Muscle of arm (tissue), 12 donors: ENCODE results near the gene TXNL4B. TPM values are rescaled to one million over a fixed set of nuclear protein-coding genes. Genes with fewer than 3 reads are reported as not detected.
"Not testable (repeated sequence)": the region's sequence is repeated elsewhere in the genome, so short reads cannot be mapped to it uniquely, and the experiment has no call there.

Source experiments
- DNase-seq: peaks from one replicate; pipeline ENCODE4 v3.0.0-alpha.2; 2013
- polyA plus RNA-seq, 12 donors: library from polyadenylated mRNA; unstranded; fragments of 120-200 nt; gene quantifications; one replicate each; pipeline ENCODE4 v1.2.1, GENCODE V29; 2013; ENCODE audit not compliant: insufficient read length in 12 of 12

TXNL4B gene
- polyA plus RNA-seq, 12 donors = 10.8 to 14.6 (median 12.9) TPM; not detected in 1

DNA sequence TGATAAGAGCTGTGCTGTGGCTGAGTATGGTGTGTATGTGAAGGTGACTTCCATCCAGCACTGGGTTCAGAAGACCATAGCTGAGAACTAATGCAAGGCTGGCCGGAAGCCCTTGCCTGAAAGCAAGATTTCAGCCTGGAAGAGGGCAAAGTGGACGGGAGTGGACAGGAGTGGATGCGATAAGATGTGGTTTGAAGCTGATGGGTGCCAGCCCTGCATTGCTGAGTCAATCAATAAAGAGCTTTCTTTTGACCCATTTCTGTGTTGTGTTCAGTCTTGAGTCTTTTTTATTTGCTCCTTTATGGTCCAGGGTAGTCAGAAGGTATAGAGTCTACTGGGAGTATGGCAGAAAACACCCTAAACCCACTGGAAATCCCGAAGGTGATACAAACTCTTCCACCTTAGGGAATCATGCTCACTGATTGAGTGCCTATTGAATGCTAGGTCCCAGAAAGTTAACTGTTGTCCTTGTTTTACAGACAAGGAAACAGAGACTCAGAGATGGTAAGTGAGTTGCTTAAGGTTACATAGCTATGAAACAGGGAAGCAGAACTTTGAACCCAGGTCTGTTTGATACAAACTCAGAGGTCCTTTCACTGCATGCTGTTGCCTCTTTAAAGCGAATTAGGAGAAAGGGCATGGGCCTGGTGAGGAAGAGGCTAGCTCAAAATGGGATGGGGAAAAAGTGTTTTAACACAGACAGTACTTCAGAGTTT is 16.3 kb downstream of the TXNL4B start:
- DNase-seq = not testable (repeated sequence)

DNA sequence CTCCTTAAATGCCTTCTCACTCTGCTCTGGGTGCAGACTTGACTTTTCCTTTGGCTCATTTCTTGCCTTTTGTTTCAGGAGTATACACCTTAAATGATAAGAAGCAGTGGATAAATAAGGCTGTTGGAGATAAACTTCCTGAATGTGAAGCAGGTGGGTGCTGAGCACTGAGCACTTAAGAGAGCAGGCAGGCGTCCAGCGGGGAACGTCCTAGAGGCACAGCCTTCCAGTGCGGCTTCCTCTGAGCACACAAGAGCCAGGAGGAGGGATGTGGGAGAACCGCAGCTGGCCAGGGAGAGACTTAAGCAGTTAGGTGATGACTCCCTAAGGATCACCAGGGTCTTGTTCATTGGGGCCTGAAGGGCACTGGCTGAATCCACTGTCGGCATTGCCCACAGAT is 18.4 kb downstream of the TXNL4B start:
- DNase-seq = not testable (repeated sequence)

DNA sequence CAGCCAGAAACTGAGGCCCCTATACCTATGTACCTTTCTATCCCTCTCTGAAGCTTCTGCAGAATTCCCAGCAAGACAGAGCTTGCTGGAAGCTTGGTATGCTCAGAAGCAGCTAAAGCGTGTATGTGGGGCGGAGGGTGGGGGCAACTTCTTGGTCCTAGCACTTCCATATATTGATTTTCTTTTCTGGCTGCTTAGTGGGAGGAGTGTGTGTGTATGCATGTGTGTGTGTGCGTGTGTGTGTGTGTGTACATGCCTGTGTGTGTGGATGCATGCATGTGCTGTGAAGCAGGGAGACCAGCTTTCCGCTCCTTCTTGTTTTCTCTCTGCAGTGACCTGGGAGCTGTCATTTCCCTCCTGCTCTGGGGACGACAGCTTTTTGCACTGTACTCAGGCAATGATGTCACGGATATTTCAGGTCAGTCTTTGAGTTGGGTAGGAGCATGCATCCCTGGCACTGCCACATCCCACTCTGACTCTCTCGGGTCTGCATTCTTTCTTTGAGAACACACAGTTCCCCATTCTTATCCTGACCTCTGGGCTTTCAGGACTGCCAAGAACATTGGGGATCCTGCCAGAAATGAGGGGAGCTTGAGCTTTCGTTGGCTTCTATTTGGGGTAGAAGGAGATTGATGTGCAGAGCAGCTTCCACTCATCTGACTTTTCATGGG is 19.7 kb downstream of the TXNL4B start:
- DNase-seq = no peak

DNA sequence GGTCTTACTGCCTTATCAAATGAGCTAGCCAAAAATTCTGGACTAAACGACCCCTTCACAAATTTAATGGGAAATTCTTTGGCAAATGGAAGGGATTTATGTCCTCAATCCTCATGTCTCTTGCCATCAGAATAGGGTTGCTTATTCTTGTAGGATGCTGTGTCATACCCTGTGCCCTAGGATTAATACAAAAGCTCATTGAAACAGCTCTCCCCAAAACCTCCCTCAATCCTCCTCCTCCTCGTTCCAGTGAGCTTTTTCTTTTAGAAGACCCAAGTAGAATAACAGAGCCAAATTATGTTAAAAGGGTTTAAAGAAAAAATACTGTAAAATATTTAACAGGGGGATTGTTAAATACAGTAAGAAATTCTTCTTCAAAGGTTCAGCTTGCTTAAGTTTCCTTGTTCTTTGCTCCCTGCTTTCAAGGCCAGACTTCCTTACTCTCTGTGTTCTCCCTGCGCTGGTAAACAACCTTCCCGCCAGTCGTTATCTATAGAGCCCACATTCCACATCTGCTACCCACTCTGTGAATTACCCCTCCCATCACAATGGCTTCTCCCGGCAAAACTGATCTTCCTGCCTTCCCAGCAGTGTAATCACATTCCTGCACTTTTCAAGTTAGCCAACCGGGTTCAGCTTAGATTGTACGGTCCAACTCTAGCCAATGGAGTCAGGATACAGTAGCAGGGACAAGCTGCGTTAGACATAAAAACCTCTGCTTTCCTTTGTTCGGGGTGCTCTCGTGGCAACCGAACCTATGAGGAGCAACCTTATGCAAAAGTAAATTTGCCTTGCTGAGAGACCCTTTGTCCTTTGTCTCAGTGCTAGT is 20.7 kb downstream of the TXNL4B start:
- DNase-seq = no peak

DNA sequence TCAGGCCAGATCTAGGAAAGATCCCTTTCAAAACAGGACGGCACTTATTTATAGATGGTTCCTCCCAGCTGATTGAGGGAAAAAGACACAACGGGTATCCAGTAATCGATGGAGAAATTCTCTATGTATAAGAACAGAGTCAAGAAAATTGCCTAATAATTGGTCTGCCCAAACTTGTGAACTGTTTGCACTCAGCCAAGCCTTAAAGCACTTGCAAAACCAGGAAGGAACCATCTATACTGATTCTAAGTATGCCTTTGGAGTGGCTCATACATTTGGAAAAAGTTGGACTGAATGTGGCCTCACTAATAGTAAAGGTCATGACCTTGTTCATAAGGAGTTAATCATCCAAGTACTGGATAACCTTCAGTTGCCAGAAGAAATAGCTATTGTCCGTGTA is 24.5 kb downstream of the TXNL4B start:
- no peak for DNase-seq

DNA sequence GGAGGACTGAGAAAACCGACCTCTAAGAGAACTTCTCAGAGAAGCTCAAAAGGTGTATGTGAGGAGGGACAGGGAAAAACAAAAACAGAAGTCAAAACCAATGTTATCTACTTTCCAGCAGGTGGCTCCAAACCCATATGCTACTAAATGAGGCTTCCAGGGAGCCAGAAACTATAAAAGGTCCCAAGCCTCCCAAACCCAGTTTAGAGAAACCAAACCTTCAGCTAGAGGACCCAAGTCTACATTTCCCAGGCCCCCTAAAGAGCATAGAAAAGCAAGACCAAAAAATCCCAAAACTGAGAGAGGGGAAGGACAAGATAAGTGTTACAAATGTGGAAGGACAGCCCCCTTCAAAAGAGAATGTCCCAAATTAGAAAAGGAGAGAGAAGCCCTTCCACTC is 26.7 kb downstream of the TXNL4B start:
- DNase-seq = peak; percentile 34

DNA sequence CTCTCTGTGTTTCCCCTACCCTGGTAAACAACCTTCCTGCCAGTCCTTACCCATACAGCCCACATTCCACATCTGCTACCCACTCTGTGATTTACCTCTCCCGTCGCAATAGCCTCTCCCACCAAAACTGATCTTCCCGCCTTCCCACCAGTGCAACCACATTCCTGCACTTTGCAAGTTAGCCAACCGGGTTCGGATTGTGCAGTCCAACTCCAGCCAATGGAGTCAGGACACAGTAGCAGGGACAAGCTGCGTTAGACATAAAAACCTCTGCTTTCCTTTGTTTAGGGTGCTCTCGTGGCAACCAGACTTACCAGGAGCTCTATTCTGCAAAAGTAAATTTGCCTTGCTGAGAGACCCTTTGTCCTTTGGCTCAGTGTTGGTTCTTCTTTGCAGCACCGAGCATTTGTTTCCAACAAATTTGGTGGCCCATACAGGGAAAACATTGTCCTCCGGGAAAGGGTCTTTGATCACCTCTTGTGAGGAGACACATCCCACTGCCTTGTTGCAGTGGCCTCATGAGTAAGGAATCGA is 29.0 kb downstream of the TXNL4B start:
- DNase-seq = no peak

DNA sequence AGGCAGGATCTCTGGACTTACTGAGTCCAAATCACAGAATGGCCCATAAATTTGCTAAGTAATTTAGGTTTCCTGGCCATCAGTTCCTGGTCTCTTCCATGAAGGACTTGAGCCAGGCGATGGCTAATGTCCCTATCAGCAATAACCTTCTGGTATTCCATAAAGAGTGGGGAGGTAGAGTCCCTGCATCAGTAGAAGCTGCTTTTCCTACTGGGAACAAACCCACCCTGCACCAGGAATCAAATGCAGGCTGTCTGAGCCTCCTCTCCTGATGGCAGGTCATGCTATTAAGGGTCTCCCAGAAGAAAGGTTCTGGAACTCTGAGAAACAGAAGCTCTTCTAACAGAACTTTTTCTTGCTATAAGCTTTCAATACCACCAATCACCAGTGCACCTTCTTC is 31.9 kb downstream of the TXNL4B start:
- no peak for DNase-seq

DNA sequence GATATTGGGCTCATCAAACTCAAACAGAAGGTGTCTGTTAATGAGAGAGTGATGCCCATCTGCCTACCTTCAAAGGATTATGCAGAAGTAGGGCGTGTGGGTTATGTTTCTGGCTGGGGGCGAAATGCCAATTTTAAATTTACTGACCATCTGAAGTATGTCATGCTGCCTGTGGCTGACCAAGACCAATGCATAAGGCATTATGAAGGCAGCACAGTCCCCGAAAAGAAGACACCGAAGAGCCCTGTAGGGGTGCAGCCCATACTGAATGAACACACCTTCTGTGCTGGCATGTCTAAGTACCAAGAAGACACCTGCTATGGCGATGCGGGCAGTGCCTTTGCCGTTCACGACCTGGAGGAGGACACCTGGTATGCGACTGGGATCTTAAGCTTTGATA is 33.0 kb downstream of the TXNL4B start:
- no peak for DNase-seq

DNA sequence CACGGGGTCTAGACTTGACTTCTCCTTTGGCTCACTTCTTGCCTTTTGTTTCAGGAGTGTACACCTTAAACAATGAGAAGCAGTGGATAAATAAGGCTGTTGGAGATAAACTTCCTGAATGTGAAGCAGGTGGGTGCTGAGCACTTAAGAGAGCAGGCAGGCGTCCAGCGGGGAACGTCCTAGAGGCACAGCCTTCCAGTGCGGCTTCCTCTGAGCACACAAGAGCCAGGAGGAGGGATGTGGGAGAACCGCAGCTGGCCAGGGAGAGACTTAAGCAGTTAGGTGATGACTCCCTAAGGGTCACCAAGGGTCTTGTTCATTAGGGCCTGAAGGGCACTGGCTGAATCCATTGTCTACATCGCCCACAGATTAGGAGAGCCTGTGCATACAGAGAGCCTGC is 34.4 kb downstream of the TXNL4B start:
- DNase-seq = not testable (repeated sequence)

DNA sequence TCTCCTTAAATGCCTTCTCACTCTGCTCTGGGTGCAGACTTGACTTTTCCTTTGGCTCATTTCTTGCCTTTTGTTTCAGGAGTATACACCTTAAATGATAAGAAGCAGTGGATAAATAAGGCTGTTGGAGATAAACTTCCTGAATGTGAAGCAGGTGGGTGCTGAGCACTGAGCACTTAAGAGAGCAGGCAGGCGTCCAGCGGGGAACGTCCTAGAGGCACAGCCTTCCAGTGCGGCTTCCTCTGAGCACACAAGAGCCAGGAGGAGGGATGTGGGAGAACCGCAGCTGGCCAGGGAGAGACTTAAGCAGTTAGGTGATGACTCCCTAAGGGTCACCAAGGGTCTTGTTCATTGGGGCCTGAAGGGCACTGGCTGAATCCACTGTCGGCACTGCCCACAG is 36.1 kb downstream of the TXNL4B start:
- not testable (repeated sequence) for DNase-seq

DNA sequence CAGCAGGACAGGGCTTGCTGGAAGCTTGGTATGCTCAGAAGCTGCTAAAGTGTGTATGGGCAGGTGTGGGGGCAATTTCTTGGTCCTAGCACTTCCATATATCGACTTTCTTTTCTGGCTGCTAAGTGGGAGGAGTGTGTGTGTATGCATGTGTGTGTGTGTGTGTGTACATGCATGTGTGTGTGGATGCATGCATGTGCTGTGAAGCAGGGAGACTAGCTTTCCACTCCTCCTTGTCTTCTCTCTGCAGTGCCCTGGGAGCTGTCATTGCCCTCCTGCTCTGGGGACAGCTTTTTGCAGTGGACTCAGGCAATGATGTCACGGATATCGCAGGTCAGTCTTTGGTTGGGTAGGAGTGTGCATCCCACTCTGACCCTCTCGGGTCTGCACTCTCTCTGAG is 37.5 kb downstream of the TXNL4B start:
- no peak for DNase-seq

DNA sequence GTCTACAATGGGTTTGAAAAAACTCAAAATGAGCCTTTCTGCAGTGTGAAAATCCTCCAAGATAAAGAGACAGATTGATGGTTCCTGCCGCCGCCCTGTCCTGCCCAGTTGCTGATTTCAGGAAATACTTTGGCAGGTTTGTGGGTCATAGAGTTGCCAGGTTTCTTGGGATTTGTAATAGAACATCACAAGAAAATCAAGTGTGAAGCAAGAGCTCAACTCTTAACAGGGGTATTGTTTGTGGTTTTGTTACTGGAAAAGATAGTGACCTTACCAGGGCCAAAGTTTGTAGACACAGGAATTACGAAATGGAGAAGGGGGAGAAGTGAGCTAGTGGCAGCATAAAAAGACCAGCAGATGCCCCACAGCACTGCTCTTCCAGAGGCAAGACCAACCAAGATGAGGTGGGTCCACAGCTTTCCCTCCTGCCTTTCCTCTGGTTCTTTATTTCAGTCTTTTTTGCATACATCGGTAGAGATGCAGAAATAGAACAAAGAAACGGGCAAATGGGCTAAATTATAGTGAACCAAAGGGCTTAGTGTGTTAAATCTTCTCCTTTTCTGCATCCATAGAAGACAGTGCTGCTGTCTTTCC is 39.1 kb downstream of the TXNL4B start, which contains the start of gene HP:
TSS of gene HP (plus strand) at position 252 of the 594 bp plus-strand sequence. CDS start at position 400, 148 bp downstream.
- not testable (repeated sequence) for DNase-seq

DNA sequence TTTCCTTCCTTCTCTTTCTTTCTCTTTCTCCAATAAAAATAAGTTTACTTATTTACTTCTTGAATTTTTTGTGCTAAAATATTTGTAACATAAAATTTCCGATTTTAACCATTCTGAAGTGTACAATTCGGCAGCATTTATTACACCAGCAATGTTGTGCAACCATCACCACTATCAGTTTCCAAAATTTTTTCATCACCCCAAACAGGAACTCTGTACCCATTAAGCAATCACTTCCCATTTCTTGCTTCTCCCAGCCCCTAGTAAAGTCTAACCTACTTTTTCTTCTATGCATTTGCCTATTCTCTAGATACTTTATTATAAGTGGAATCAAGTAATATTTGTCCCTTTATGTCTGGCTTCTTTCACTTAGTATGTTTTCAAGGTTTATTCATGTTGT is 41.6 kb downstream of the TXNL4B start:
- DNase-seq = no peak

DNA sequence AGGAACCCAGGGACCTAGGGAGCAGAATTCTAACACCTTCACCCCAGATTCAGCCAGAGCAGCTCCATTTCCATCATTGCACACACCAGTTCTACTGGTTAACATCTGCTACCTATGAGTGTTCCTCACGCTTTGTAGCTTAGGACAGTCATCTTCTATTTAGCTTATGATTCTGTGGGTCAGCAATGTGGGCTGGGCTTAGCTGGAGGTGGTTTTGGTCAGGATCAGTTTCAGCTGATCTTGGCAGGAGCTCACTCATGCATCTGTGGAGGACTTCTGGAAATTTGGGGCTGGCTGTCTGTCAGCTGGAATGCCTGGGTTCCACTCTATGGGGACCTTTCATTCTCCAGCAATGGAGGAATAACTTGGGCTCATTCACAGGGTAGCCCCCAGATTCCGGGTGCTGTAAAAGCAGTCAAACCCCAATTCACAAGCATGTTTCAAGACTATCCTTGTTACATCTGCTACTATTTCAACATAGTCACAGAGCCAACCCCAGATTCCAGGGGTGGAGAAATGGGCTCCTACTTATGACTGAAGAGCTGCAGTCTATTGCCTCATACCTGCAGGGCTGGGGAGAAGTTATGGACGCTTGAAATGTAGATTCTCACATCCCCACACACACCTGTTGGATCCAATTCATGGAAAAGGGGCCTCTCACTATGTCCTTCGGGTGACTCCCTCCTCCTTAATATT is 42.5 kb downstream of the TXNL4B start:
- DNase-seq = no peak

DNA sequence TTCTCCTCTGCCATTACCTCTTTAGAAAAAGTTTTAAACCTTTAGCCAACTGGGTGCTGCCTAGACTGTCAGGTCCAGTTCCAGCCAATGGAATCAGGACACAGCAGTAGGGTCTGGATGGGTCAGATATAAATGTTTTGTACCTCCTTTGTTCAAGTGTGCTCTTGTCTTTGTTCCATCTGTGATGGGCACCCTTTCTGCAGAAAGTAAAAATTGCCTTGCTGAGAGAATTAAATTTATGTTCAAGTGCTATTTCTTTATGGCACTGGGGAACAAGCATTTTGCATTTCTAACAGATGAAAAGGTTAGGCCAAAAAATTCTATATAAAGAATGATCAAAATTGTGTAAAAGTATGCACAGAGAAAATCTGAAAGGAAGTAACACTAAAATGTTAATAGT is 44.3 kb downstream of the TXNL4B start:
- no peak for DNase-seq

DNA sequence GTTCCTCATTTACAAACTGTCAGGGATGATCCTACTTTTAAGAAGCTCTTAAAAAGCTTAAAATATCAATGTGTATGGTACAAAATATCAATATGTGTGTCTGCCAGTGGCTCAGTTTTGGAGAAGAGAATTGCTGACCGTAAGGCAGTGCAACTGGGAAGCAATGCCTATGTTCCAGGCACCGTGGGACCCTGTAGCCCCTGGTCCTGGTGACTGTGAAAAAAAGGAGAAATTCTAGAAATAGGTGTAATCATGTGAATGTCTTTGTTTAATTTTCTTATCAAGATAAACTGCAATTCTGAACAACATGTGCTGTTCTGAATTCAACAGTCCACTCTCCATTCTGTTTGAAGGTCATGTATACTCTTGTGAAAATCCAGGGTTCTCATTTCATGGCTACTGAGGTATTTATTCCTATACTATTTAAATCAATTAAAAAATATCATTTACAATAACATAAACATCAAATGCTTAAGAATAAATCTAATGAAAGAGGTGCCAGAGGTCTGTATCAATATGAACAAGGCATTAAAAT is 48.5 kb downstream of the TXNL4B start:
- no peak for DNase-seq

DNA sequence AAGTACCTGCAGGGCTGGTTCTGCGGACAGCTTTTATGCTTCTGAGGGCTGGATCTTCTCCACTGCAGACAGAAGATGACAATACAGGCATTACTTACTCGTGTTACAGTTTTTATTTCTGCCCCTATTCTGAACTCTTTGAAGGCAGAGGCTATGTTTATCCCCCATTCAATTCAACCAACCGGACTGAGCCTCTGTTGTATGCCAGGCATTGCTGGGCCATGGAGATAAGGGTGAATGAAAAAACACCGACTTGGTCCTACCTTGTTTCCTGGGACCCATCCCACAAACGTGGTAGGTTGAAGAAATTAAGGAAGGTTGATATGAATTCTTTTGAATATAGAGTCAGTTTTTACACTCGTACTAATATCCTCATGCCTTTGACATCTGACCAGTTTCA is 49.1 kb downstream of the TXNL4B start:
- DNase-seq = no peak

DNA sequence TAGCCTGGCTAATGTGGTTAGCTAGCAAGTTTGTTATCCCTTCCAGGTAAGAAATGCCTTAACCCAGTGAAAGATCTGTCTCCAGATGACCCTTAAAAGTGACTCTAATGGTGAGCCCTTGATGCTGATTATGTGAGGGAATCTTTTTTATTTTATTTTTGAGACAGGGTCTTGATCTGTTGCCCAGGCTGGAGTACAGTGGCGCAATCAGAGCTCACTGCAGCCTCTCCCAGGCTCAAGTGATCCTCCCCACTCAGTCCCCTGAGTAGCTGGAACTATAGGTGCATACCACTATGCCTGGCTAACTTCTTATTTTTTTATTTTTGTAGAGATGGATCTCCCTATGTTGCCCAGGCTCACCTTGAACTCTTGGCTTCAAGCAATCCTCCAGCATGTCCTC is 49.9 kb downstream of the TXNL4B start:
- DNase-seq = no peak

DNA sequence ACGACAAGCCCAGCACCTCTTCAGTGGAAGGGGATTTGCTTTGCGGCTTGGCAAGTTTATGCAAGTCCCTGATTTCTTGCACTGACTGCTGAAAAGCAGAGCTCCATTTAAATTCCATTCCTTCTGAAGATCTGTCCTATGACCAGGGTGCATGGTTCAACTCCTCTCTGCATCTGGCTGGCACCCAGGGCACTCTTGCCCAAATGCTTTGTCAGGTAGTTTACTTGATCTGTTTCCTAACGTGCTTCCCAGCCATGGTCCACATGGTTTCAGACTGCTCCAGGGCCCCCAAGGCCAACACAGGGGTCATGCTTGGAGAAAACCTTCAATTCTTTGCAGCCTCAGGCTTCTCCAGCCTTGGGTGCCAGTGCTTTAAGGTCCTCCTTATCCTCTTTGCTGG is 50.4 kb downstream of the TXNL4B start:
- no peak for DNase-seq

DNA sequence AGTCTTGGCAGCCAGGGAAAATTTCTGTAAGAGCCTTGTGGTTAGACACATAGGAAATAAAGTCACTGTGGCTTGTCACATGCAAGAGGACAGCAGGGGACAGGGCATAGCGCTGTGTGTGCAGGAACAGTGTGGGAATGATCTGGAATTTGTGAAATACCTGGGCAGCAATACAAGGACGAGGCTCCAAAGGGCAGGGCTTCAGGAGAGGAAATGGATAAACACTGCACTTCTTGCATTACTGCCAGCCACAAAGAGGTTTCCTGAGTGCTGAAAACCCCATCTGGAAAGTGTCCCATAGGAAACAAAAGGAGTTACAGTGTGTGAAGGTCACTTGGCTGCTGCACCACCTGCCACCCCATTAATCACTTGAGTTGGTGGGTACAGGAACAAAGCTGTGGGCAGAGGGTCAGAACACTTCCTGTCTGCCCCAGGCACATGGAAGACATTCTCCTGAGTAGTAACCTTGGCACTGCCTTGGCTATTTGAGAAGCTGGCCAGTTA is 51.2 kb downstream of the TXNL4B start:
- DNase-seq = no peak
